T-helper 22 cell (primary cell): ENCODE results near the gene CAPN12.
"Not testable (repeated sequence)": the region's sequence is repeated elsewhere in the genome, so short reads cannot be mapped to it uniquely, and the experiment has no call there.

Source experiments
- DNase-seq: peaks from one replicate; pipeline ENCODE4 v3.0.0-alpha.2; 2020; ENCODE audit warnings: low read depth

CAPN12 gene, protein sequence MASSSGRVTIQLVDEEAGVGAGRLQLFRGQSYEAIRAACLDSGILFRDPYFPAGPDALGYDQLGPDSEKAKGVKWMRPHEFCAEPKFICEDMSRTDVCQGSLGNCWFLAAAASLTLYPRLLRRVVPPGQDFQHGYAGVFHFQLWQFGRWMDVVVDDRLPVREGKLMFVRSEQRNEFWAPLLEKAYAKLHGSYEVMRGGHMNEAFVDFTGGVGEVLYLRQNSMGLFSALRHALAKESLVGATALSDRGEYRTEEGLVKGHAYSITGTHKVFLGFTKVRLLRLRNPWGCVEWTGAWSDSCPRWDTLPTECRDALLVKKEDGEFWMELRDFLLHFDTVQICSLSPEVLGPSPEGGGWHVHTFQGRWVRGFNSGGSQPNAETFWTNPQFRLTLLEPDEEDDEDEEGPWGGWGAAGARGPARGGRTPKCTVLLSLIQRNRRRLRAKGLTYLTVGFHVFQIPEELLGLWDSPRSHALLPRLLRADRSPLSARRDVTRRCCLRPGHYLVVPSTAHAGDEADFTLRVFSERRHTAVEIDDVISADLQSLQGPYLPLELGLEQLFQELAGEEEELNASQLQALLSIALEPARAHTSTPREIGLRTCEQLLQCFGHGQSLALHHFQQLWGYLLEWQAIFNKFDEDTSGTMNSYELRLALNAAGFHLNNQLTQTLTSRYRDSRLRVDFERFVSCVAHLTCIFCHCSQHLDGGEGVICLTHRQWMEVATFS

GRCh38 chr19:38744298-38744681, at the start of gene CAPN12:
TSS of gene CAPN12 (minus strand) at chr19:38744474. CDS start at chr19:38744165, 309 bp downstream.
- no peak for DNase-seq

- no peak for DNase-seq
Measured at GRCh38 chr19:38793671-38794070, 49.4 kb upstream of the CAPN12 start.

DNA sequence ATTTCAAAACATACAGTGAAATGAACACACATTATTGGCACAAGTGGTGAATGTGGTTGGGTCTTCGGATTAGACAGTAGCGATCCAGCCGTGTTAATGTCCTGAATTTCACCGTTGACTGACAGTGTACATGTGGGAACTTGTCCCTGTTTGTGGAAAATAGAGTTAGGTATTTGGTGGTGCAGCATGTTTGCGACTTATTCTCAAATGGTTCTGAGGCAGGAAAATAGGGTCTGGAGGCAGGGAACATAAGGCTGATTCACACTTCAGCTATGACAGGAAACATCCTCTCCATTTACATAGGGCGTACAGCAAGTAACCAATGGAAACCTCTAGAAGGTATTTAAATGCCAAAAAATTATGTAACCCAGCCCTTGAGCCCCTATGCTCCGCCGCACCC, 48.9 kb upstream of the CAPN12 start:
- DNase-seq, result no peak

DNA sequence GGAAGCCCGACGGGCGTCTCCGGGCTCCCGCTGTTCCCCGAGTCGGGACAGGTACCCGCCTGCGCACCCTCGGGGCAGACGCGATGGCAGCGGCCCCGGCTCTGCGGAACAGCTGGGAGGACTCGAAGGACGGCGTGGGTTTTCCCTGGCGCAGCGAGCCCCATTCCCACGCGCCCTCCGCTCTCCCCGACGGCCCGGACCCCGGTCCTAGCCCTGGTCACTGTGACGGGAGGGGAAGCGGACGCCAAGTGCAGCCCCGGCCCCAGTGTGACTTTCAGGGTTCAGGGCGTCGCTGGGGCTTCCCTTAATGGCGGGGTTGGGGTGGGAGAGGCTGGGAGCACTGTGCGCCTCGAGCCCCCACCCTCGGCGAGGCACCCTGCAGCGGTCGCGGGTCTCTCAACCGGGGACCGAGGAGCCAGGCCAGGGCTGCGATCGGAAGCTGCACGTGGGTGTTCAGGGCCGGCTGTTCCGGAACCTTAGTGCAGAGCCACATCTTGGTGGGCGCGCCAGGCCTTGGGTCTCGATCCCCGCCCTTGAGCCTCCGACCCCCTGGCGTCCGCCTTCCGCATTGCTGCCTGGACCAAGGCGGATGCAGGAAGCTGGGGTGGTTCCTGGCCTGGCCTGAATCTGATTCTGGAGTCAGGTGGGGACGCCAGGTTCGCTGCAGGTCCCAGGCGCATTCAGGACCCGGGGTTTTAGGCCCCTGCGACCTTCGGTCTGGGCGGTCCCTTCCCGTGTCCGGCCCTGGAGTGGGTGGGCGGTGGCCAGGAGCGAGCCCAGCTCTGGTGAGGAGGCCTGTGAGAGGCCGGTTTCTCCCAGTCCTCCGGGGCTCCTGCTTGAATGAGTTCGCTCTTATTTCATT, 48.2 kb upstream of the CAPN12 start:
- no peak for DNase-seq

GRCh38 chr19:38791451-38792064, 47.3 kb upstream of the CAPN12 start:
- not testable (repeated sequence) for DNase-seq

GRCh38 chr19:38790507-38791403, 46.5 kb upstream of the CAPN12 start:
- DNase-seq, result not testable (repeated sequence)

DNA sequence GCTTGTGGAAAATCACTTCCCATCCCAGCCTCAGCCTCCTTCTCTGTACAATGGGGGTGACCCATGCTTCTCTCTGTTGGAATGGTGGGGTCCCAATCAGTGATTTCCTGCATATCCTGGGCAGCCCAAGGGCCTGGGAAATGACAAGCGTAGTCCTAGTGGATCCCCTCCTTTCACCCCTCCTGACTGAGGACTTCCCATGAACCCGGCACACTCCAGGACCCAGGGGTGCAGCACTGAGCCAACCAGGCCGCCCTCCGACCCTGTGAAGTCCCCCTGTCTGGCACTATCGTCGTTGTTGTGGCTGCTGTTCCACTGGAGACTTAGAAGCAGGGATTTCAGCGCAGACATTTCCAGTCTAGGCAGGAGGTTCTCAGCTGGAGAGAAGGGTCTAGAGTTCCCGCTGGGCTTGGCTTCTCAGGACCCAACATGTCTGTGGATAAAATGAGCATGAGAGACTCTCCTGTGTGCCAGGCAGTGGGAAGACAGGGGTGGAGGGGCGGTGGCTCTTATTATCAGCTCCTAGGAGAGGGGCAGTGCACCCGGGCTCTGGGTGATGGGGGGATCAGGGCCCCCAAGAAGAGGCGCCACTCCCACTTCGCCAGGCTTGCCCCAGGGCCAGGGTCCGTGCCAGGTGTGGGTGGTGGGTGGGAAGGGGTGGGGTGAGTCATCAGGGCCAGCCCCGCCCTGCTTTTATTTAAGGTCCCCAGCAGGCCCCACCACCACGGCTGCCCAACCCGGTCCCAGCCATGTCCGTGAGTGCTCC, 44.4 kb upstream of the CAPN12 start, which contains the start of gene LGALS7B:
TSS of gene LGALS7B (plus strand) at position 723 of the 766 bp plus-strand sequence. CDS start at position 750, 27 bp downstream.
- no peak for DNase-seq

DNA sequence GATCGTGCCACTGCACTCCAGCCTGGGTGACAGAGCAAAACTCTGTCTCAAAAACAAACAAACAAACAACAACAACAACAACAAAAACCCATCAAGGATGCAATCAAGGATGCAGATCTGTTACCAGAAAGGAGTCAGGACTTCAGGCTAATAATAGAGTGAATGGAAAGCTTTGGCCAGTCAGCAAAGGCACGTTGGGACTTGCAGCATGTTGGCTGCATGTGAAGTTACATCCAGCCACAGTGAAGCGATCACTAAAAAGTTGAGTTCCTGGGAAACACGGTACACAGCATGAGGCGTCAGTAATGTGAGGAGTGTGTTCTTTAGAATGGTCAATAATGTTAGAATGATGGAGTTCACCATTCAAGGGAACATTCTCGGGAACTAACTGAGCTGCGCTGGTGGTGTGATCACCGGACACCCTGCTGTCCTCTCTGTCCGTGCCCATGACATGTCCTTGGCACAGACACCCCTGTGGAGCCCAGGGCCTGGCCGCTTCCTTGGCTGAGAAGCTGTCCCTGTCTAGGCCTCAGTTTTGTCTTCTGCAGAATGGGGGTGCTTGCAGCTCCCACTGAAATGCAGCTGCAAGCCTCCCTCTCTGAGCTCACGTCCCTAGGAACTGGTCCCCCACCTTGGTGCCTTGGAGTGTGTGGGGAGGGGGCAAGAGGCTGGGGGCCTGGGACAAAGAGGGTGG, 42.4 kb upstream of the CAPN12 start:
- no peak for DNase-seq

GRCh38 chr19:38786061-38786460, 41.8 kb upstream of the CAPN12 start:
- not testable (repeated sequence) for DNase-seq

- no peak for DNase-seq
Measured at GRCh38 chr19:38785187-38785699, 41.0 kb upstream of the CAPN12 start.

GRCh38 chr19:38784224-38784623, 40.0 kb upstream of the CAPN12 start:
- no peak for DNase-seq

DNA sequence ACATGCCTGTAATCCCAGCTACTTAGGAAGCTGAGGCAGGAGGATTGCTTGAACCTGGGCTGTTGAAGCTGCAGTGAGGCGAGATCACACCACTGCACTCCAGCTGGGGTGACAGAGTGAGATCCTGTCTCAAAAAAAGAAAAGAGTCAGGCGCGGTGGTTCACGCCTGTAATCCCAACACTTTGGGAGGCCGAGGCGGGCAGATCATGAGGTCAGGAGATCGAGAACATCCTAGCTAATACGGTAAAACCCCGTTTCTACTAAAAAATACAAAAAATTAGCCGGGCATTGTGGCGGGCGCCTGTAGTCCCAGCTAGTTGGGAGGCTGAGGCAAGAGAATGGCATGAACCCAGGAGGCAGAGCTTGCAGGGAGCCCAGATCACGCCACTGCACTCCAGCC, 37.9 kb upstream of the CAPN12 start:
- not testable (repeated sequence) for DNase-seq

DNA sequence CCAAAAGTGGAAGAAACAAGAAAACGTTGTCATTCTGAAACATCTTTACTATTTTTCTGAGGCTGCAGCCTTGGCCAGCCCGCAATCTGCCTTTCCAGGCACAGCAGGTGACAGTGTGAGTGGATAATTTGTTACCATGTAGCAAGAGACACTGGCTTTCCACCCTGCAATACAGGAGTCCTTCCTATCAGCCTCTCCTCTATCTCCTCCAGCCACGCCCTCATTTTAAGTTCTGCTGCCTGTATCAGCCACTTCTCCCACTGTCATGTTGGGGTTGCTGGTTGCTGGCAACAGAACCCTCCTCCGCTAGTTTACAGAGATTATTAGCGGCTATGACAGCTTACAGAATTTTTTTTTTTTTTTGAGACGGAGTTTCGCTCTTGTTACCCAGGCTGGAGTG, 36.8 kb upstream of the CAPN12 start:
- DNase-seq, result no peak

GRCh38 chr19:38780443-38780842, 36.2 kb upstream of the CAPN12 start:
- no peak for DNase-seq

- no peak for DNase-seq
Measured at GRCh38 chr19:38778733-38779132, 34.5 kb upstream of the CAPN12 start.

DNA sequence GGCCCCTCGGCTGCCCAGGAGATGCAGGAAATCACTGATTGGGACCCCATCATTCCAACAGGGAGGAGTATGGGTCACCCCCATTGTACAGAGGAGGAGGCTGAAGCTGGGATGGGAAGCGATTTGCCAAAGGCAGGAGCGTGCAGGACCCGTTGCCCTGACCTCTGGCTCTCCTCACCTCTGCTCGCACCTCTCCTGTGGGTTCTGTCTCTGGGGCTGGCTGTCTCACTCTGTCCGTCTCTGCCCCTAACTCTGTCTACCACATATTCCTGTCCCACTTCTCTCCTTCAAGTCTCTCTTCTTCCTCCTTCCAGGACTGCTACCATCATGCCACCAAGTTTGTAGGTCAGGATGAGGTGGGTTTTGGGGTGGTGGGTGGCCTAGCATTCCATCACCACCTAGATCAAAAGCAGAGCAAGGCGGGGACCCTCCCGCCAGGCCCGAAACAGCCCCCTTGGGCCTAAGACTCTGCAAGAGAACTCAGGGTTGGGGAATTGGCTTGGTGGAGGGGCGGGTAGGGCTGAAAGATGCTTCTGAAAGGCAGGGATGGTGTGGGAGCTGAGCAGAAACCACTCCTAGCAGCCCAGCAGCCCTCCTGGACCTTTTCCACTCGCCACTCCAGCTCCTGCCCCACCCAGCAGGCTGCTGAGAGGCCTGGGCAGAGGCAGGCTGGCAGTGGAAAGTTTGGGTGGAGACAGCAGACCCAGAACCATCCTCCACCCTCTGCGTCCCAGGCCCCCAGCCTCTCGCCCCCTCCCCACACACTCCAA, 30.1 kb upstream of the CAPN12 start:
- DNase-seq, result no peak

DNA sequence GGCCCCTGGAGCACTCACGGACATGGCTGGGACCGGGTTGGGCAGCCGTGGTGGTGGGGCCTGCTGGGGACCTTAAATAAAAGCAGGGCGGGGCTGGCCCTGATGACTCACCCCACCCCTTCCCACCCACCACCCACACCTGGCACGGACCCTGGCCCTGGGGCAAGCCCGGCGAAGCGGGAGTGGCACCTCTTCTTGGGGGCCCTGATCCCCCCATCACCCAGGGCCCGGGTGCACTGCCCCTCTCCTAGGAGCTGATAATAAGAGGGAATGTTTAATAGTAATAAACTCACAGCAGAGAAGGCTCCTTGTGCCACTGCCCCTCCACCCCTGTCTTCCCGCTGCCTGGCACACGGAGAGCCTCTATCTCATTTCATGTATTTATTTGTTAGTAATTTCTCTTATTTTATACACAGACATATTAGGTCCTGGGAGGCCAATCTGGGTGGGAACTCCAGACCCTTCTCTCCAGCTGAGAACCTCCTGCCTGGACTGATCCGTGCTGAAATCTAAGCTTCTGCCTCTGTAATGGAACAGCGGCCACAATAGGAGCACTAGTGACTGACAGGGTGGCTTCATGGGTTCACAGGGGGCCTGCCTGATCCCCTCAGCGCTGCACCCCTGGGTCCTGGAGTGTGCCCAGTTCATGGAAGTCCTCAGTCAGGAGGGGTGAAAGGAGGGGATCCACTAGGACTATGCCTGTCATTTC, 29.3 kb upstream of the CAPN12 start, which contains the start of gene LGALS7:
TSS of gene LGALS7 (minus strand) at position 49 of the 709 bp plus-strand sequence. CDS start at position 24, 25 bp downstream.
- no peak for DNase-seq

DNA sequence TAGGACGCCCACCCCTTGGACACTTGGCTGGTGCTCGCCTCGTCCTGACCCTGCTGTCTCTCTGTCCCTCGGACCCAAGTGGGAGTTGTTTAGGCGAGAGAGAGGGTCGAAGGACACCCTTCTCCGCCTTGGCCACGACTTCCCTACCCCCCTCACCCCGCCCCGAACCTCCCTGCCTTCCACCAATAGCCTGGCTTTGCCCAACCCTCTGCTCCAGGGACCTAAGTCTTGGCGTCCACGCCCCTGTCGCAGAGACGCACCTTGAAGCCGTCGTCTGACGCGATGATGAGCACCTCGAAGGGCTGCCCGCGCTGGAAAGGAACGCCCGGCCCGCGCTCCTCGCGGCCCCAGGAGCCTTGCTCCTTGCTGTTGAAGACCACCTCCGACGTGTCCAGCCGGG, 27.3 kb upstream of the CAPN12 start:
- DNase-seq, result not testable (repeated sequence)
